HG02981 (cell line): ENCODE results near the gene DISC1.

Experiments
- ATAC-seq: cut with Tn5 transposase; IDR thresholded peaks from one replicate; pipeline ENCODE4 v1.9.1; 2021; ENCODE audit warnings: mild to moderate bottlenecking, moderate library complexity; ENCODE audit not compliant: unreplicated experiment

The DISC1 gene

DNA sequence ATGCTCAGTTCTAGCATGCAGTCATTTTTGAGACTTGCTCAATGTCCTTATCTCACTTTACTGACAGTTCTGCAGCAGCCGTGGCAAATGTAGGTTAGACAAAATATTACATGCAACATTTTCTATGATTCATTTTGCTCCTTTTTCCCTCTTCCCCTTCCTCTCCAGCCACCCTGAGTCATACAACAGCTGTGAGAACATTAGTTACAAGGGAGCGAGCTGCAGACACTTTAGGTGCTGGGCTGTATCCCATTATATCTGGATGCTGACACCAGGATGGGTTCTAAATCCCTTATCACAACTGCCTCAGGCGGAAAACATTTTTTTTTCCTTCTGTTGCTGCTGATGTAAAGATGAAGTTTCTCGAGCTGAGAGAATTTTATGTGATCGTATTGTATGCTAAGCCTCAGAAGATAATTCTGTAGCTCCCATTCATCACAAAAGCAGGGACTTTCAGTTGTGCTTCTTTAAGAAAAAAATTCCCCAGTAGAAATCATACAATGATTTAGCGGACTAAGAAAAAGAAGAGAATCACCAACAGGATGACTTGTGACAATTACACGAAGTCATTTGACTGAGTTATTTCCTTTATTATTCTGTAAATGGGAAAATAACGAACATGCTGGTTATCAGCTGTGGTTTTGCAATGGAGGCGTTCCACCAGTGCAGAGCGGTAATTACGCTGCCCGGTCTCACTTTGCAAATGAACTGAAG lies 345.0 kb downstream of the DISC1 start:
- ATAC-seq = no peak

DNA sequence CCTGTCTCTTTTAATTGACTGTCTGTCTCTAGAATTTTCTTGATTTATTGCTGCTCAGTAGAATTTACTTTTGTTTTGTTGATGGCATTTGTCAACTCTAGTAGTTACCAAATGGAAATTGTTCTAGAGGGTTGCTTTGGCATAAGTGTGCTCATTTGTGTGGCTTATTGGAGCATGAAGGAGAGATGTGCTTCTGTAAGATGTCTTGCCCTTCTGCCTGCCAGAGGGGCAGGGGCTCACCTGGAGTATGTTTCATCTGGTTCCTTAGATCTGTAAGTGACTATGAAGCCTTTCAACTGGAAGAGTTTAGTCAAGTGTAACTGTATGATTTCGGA lies 345.5 kb downstream of the DISC1 start:
- ATAC-seq = no peak

DNA sequence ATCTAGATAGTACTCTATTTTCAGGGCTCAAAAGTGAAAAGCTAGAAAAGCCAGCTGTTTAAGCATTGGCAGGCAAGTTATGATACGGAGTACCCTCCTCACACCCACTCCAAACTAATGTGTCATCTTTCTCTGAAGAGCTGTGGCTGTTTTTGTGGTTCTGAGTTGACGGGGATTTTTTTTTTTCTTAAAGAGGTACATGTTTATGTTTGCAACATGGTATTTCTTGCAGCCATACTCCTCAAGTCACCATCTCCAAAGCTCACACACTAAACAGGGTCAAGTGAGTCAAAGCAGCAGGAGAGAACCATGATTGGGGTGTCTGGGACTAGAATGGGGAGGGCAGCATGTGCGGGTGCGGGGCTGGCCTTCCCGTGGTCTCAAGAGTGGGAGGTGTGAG lies 347.2 kb downstream of the DISC1 start:
- ATAC-seq = no peak

DNA sequence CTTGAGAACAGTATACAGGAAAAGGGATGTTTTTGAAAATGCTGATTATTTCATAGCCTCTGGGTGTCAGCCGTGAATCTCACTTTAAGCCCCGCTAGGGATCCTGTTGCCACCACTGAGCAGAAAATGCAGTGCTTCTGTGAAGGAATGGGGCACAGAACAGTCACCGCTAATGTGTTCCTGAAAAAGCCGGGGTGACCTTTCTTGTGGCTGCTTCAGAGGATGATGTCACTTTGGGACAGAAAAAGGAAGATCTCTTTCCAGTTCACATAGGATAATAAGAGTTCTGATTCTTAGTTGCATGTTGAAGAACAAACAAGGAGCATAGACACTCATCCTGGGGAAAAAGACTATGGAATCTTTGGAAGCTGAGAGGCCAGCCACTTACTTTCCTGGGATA lies 349.6 kb downstream of the DISC1 start:
- ATAC-seq = no peak

DNA sequence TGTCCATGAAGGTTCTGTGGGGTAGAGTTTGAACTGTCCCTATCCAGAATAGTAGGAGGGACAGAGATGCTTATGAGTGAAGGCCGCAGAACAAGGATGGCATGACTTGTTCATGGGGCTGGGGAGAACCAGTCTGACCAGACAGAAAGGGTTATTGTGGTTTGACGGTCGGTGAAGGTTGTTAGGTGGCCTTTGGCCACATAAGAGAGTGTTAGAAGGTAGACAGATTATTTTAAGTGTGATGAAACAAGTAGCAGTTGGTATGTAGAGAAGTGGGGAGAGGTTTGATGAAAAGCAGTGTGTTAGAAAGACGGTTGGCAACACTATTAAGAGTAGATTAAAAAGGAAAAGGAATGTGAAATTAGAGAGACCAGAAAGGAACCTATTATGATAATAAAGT lies 355.1 kb downstream of the DISC1 start:
- ATAC-seq = no peak

DNA sequence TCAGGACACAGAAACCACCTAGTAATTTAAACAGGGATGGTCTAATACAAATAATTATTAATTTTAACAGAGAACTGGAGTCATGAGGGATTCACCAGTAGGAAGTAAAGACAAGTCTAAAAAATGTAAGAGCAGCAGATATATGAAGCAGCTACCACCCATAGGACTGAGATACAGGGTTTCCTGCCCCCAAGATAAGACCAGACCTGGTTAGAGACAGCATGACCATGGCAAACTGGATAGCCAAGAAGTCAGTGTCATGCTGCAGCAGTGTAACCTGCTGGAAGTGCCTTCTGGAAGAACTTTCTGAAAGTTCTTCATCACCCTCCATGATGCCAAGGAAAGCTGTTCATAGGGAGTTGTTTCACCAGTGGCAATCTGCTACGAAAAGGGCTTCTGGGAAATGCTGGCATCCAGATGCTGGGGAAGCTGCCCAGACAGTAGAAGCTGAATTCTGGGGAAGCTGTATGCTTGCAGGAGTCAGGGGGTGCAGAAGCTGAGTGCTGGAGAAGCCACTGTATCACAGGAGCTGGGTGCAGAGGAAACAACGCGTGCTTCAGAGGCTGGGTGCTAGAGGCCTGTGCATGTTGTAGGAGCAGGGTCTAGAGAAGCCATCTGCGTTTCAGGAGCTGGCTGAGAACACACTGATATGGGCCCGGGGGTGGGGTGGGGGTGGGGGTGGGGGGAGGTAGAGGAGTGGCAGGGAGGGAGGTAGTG lies 356.4 kb downstream of the DISC1 start:
- no peak for ATAC-seq

DNA sequence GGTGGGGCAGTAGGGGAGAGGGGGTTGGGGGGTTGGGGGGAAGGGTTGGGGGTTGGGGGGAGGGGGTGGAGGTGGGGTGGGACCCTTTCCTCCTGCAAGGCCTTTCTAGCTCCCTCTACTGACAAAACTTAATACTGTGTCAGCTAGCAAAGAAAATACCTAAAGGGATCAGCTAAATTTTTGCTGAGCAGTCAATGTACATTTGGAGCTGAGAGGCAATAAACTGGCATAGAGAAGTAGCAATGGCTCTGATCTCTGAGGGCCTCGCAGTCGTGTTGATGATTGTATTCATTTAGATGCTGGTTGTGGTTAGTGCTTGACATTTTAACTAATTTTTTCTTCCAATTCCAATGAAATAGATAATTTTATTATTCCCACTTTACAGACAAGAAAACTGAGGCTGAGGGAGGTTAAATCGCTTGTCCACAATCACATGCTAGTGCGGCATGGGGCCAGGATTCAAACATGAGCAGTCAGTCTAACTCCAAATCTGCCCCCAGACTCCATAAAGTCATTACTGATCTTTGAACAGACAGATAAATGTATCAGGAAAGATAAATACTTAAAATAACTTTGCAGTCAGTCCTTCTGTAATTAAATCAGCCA lies 357.1 kb downstream of the DISC1 start:
- no peak for ATAC-seq

DNA sequence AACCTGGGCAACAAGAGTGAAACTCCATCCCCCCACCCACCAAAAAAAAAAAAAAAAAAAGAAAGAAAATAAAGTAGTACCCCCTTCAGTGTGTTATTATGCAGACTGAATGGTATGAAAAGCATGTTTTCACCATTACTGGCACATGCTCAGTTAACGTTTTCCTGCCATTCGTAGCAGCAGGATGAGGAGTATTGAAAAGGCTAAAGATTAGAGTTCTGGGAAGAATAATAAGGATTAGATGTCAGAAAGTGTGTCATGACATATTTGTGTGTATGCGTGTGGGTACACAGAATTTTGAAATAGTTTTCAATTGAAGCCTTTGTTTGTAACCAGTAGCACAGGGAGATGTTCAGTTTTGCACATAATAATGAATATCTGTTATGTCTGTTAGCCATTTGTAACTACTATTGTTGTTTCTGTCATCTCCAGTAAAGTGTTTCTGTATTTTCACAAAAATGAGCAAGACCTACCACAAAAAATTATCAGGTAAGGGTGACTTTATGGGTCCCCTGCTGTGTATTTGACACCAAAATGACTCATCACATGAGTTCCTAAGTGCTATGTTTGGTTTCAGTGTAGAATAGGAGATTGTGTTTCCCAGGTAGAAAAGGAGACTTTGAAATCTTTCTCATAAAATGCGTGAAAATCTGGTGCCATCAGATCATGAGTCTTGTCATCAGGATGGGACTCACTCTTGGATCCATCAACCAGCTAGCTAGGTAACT lies 358.9 kb downstream of the DISC1 start:
- no peak for ATAC-seq

DNA sequence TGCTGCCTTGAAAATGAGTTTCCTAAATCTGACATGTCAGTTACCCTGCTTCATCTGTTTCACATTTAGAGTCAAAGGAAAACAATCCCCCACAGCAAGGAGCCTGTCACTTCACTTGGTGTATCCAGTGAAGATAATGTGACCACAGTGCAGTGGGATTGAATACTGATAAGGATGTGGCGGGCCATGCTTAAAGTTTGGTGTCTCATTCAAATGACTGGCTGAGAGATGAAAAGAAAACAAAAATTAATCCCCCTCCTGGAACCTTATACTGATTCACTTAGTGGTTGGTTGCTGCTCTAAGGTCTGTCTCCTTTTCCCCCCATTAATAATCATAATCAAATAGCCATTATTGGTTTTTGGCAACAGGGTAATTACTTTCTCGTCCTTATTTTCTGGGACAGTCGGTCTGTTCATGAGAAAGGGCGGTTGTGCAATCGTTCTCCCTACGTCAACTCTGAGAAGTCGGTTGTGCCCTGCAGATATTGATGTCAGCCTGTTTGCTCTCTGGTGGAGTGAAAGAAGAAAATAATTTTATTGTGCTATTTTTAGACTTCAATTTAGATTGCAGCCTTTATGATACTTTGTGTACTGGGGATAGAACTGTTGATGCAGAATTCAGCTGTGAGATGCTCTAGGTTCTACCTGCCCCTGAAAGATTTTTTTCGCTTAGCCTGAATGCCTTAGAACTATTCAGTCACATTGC lies 360.2 kb downstream of the DISC1 start:
- ATAC-seq = no peak

DNA sequence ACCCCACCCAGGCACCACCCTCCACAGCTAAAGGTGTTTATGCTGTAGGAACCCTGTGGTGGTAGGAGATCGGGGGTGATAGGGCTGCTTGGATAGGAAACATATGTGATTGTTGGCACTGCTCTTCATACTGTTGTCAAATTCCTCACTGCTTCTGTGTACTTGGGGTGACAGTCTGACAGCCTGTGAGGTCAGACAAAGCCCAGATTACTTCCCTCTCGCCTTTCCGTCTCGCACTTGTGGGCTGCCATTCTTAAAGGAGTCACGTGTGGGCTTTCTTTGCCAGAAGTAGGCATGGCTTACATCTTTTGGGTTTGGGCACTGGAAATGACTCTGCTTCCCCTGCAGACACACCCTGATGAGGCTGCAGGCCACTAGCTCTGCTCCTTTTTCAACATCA lies 363.8 kb downstream of the DISC1 start:
- ATAC-seq = no peak

DNA sequence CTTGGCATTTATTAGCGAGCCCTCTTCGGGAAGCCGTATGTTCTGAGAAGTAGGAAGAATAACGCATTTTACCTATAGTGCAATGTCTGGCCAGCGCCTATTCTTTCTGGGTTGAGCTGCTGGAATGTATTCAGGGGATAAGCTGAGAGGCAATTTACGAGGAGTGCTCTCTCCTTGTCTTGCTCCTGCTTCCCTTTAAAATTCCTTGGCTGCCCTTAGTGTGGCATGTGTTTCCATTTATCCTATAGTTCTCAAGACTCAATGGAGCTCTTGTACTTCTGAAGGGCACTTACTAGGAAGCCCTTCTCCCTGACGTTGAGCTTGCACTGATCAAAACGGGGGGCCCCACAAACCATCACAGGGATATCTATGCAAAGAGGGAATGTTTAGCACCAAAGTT lies 364.6 kb downstream of the DISC1 start:
- no peak for ATAC-seq

DNA sequence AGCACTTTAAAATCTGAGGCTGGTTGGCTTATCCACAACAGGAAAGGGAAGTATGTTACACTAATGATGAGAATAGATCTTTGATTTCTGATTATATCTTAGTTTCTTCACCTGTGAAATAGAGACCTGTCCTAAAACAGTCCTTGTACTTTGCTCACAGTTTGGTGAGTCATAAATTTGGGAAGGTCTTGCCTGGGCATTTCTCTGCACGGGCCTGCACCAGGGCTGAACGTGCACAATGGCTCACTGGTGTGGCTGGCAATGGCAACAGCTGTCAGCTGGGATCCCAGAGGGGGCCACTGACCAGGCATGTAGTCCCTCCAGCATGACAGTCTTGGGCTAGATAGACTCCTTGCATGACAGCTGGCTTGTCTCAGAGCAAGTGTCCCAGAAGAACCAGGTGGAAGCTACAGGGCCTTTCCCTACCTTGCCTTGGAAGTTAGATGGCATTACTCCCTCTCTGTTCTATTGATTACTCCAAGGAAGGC lies 367.4 kb downstream of the DISC1 start:
- no peak for ATAC-seq

DNA sequence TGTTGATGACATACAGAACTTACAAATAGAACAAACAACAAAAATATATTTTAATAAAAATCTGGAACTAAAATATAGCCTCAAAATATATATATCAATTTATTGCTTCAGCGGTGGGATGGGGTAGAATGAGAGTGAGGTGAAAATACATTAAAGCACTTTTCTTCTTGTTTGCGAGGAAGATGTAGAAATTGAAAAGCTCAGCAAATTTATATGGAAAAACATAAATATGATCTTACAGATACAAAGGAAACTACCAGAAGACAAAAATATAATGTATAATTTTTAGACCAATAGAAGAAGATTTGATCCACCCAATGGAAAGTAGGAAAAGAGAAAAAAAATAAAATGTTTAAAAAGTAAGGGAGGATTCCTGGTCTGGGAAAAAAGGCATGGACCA lies 372.2 kb downstream of the DISC1 start:
- no peak for ATAC-seq

DNA sequence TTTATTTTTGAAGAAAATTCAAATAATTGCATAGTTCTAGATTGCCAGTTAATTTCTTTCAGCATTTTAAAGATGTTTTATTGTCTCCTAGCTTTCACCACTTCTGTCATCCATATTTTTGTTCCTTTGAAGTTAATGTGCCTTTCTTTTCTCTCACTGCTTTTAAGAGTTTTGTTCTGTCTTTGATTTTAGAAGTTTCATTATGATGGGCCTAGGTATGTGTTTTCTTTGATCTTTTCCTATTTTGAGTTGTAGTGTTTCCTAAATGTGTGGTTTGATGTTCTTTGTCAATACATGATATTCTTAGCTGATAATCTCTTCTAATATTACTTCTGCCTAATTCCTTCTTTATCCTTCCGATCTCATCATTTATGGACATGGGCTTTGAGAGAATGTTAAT lies 378.7 kb downstream of the DISC1 start:
- ATAC-seq = no peak

DNA sequence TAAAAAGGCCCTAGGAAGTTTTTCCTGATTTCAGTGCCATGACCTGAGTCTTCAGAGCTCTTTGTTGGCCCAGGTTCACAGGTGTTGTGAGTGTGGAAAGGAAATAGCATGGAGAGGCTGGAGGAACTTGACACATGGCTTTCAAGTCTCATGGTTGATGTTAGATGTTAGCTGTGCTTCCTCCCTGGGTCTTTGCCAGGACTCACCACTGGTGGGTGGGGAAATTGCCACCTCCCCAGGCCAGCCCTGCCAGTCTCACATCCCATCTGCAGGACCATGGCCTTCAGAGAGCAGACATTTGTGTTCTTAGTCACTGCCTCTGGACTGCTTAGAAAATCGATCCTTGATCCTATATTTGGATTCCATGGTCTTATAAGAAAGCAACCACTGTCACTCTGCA lies 383.2 kb downstream of the DISC1 start:
- no peak for ATAC-seq

DNA sequence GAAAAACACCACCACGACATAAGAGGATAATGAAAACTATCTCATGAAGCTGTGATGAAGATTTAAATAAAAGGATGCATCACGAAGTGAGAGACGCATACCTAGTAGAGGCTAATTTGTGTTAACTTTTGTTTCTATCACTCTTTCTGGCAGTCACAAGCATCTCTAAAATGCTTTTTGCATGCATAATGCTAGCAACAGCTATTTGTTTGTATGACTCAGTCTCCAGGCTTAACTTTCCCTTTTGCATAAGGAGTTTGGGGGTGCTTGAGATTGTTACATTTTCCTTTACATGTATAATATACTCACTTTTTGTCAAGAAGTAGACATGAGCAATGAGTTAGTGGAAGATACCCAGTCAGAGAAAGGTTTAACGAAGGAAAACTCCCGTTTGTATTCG lies 385.4 kb downstream of the DISC1 start:
- ATAC-seq = no peak

DNA sequence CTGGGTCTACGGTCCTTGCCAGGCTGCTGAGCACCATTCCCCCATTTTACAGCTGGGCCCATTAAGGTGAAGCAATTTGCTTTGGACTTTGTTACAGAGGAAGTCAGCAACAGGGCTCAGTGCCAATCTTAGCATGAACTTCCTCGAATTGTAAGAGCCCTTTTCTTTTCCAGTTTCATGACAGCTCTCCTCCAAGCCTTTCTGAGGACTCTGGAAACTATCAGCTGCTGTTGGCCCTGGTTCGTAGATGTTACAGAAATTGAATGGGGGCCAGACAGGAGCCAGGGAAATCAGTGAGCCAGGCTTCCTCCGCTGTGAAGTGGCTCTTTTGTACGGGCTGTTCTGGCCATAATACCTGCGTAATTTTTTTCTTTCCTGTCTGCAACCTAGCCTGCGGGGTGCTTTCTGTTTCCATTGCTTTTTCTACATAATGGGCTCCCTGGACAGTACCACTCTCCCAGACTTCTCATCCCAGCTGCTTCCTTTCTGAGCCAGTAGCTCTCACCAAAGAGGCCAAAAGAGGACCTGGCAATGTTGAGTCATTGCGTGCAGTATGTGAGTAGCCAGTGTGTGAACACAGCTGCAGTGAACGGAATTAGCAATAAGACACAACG lies 386.3 kb downstream of the DISC1 start:
- ATAC-seq = no peak

DNA sequence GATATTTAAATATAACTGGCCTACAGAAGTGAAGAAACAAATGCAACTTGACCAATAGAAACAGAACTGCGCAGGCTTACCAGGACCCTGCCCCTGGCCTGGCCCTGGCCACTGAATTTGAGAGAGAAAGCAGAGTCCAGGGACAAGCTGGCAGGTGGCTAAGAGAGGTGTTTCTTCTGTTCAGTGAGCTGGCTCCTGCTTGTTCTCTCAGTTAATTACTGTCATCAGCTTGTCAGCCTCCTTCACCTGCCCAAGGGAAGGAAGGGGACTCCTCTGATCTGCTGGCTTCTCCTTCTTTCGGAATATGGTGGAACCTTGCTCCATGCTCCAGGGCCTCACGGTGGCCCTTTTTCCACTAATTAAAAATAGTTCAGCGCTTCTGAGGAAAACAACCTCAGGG lies 388.4 kb downstream of the DISC1 start:
- no peak for ATAC-seq

DNA sequence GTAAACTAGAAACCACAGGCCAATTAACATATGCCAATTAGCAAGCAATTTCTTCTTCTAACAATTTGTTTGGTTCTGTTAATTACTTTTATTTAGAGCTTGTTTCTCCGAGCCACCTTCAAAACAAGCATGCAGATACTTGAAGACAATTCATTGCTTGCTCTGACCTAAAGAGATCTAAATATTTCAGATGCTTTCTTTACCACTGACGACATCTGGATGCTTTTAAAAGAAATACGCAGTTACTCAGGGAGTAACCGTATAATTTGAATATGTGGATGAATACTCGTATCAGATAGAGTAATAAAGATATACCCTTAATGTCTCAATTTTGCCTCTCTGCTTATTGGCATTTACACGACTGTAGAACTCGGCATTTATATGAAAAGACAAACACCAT lies 390.0 kb downstream of the DISC1 start:
- ATAC-seq = no peak

DNA sequence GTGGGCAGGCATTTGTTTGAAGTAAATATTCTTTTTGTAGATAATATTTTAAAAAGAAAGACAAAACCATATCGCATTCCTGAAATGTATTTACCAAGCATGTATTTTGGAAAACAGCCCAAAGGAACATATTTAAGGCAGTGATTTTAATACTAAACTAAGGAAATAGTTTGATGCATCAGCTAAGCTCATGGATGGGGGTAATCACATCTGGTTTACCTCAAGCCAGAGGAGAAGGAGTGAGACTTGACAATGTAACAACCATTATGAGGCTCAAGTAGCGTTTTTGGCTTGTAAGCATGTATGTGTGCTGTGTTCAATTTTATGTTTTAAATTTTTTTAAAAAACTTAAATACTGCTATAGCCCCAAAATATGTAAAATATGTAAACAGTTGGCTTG lies 390.5 kb downstream of the DISC1 start:
- no peak for ATAC-seq

DNA sequence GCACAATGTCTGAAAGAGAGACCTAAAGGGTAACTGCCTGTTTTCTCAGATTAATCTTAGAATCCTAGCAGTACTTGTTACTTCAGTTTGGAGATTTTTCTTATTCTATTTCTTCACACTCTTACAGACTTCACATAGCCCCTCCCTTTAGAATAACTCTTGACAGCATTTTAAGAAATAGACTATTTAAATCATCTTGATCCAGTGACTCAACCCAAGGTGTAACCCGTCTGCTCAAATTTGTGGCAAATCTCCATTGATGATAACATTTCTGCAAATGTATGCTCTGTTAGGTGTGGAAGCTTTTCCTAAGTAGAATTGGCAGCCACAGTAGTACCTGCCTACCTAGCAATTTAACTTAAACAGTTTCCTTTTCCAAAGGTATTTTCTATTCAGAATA lies 391.2 kb downstream of the DISC1 start:
- no peak for ATAC-seq
